Neural progenitor cell (in vitro differentiated cells): ENCODE results near the gene TLN1. TPM values are rescaled to one million over a fixed set of nuclear protein-coding genes. Genes with fewer than 3 reads are reported as not detected.

ENCODE experiments used
- DNase-seq: peaks from one replicate; pipeline ENCODE4 v3.0.0-alpha.2; 2016; ENCODE audit warnings: low spot score
- H2AFZ ChIP-seq: fragments of 200-600 bp; sonication (generic); replicated peaks from 2 replicates; pipeline ENCODE4 v1.6.1; 2016; ENCODE audit warnings: antibody characterized with exemption
- H3F3A ChIP-seq: fragments of 200-600 bp; sonication (generic); 2 replicates; pipeline ENCODE4 v1.6.1; 2016; ENCODE audit warnings: antibody characterized with exemption, low read depth
- H3K27ac ChIP-seq: fragments of 200-600 bp; sonication (generic); 2 replicates; pipeline ENCODE4 v1.5.1; 2016; ENCODE audit warnings: mild to moderate bottlenecking
- H3K27me3 ChIP-seq: fragments of 200-600 bp; sonication (generic); 2 replicates; pipeline ENCODE4 v1.6.1; 2016; ENCODE audit warnings: mild to moderate bottlenecking, moderate library complexity
- H3K36me3 ChIP-seq: fragments of 200-600 bp; sonication (generic); 2 replicates; pipeline ENCODE4 v1.5.1; 2016
- H3K4me1 ChIP-seq: fragments of 200-600 bp; sonication (generic); 2 replicates; pipeline ENCODE4 v1.6.1; 2016; ENCODE audit warnings: mixed run types
- H3K4me2 ChIP-seq: fragments of 200-600 bp; sonication (generic); 2 replicates; pipeline ENCODE4 v1.6.1; 2016
- H3K4me3 ChIP-seq: fragments of 200-600 bp; sonication (generic); 2 replicates; pipeline ENCODE4 v1.5.1; 2016
- H3K79me2 ChIP-seq: fragments of 200-600 bp; sonication (generic); 2 replicates; pipeline ENCODE4 v1.6.1; 2016; ENCODE audit warnings: low read depth
- H3K9ac ChIP-seq: fragments of 200-600 bp; sonication (generic); 2 replicates; pipeline ENCODE4 v1.6.1; 2016
- H3K9me3 ChIP-seq: fragments of 200-600 bp; sonication (generic); 2 replicates; pipeline ENCODE4 v1.5.1; 2016; ENCODE audit warnings: low read depth
- H4K20me1 ChIP-seq: fragments of 200-600 bp; sonication (generic); 2 replicates; pipeline ENCODE4 v1.6.1; 2016; ENCODE audit warnings: low read depth
- H3K27ac Mint-ChIP-seq: 3 replicates; pipeline ENCODE4 v1.8.0; 2021; ENCODE audit warnings: mixed read lengths
- H3K27me3 Mint-ChIP-seq: 2 replicates; pipeline ENCODE4 v1.8.0; 2022; ENCODE audit warnings: low read depth, mild to moderate bottlenecking, inconsistent platforms, moderate library complexity, mixed read lengths; ENCODE audit not compliant: insufficient read depth
- H3K36me3 Mint-ChIP-seq: 3 replicates; pipeline ENCODE4 v1.8.0; 2021; ENCODE audit warnings: mixed read lengths
- H3K4me1 Mint-ChIP-seq: 3 replicates; pipeline ENCODE4 v1.8.0; 2021; ENCODE audit warnings: mixed read lengths
- H3K4me3 Mint-ChIP-seq: 3 replicates; pipeline ENCODE4 v1.8.0; 2021; ENCODE audit warnings: mild to moderate bottlenecking, moderate library complexity, mixed read lengths
- H3K9me3 Mint-ChIP-seq: 3 replicates; pipeline ENCODE4 v1.8.0; 2020; ENCODE audit warnings: mixed read lengths
- CTCF ChIP-seq: fragments of 200-600 bp; sonication (generic); IDR thresholded peaks from 2 replicates; pipeline ENCODE4 v1.5.1; 2017; ENCODE audit warnings: antibody characterized with exemption, mild to moderate bottlenecking
- EZH2 ChIP-seq: fragments of 200-600 bp; sonication (generic); IDR thresholded peaks from 2 replicates; pipeline ENCODE4 v1.6.1; 2017; ENCODE audit warnings: antibody characterized with exemption, mild to moderate bottlenecking, moderate library complexity
- EZH2phosphoT487 ChIP-seq: fragments of 200-600 bp; sonication (generic); IDR thresholded peaks from 2 replicates; pipeline ENCODE4 v1.6.1; 2017; ENCODE audit warnings: antibody characterized with exemption
- total RNA-seq: library from RNA; depleted of rRNA; stranded (reverse); fragments of >200 nt; gene quantifications from 2 replicates; pipeline ENCODE4 v1.2.3, GENCODE V29; 2015; ENCODE audit warnings: low replicate concordance

TLN1 gene
- total RNA-seq, 1 donor from 2014 or later: 36.7 TPM

GRCh38 chr9:35705372-35705771 lies 26.6 kb downstream of the TLN1 start:
- Mint-ChIP-seq H3K9me3 (no peaks in the 10 kb centered on the region), H3K4me3 (no peak overlapping the region), H3K36me3 (peaks cover 34% of the 10 kb centered on the region), H3K4me1 (no peaks in the 10 kb centered on the region), H3K27me3 (peaks cover 4% of the 10 kb centered on the region), H3K27ac (no peak overlapping the region)
- Histone ChIP-seq H4K20me1 (no peaks in the 10 kb centered on the region), H3F3A (no peaks in the 10 kb centered on the region), H3K27ac (no peak overlapping the region), H3K27me3 (no peaks in the 10 kb centered on the region), H3K4me2 (no peak overlapping the region), H3K4me3 (no peak overlapping the region), H3K36me3 (no peaks in the 10 kb centered on the region), H3K9ac (no peak overlapping the region), H2AFZ (no peak overlapping the region), H3K79me2 (no peaks in the 10 kb centered on the region), H3K9me3 (no peaks in the 10 kb centered on the region), H3K4me1 (no peaks in the 10 kb centered on the region)
- TF ChIP-seq EZH2: no peak
- TF ChIP-seq CTCF: no peak
- TF ChIP-seq EZH2phosphoT487: no peak
- no peak for DNase-seq

- H3K4me2 ChIP-seq: no peak overlapping the region
- H3K27me3 ChIP-seq: no peaks in the 10 kb centered on the region
- H3K27ac Mint-ChIP-seq: no peak overlapping the region
- H3K27ac ChIP-seq: no peak overlapping the region
- no peaks in the 10 kb centered on the region for H3K79me2 ChIP-seq
- peaks cover 31% of the 10 kb centered on the region for H3K36me3 Mint-ChIP-seq
- H3K9me3 ChIP-seq: no peaks in the 10 kb centered on the region
- H3F3A ChIP-seq: no peaks in the 10 kb centered on the region
- no peaks in the 10 kb centered on the region for H3K36me3 ChIP-seq
- H2AFZ ChIP-seq: no peak overlapping the region
- H3K4me3 ChIP-seq: no peak overlapping the region
- no peak overlapping the region for H3K4me3 Mint-ChIP-seq
- TF ChIP-seq CTCF (no peak), EZH2 (no peak), EZH2phosphoT487 (no peak)
- no peaks in the 10 kb centered on the region for H3K9me3 Mint-ChIP-seq
- H3K9ac ChIP-seq: no peak overlapping the region
- H3K4me1 ChIP-seq: no peaks in the 10 kb centered on the region
- H4K20me1 ChIP-seq: no peaks in the 10 kb centered on the region
- DNase-seq: no peak
- no peaks in the 10 kb centered on the region for H3K4me1 Mint-ChIP-seq
- peaks cover 4% of the 10 kb centered on the region for H3K27me3 Mint-ChIP-seq
Measured at GRCh38 chr9:35703906-35704672, 27.9 kb downstream of the TLN1 start.

DNA sequence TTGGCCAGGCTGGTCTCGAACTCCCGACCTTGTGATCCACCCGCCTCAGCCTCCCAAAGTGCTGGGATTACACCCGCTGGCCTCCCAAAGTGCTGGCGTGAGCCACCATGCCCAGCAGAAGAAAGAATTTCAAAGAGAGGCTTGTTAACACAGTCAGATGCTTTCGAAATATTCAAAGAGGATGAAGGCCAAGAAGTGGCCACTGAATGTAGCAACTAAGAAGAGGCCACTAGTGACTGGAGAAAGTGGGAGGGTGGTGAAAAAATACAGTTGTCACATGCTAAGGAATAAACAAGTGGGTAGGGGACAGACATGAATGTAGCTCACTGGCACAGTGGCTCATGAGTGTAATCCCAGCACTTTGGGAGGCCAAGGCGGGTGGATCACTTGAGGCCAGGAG lies 29.3 kb downstream of the TLN1 start:
- no peak for DNase-seq
- no peak overlapping the region for H3K4me3 Mint-ChIP-seq
- H3K4me1 Mint-ChIP-seq: no peaks in the 10 kb centered on the region
- no peaks in the 10 kb centered on the region for H3K79me2 ChIP-seq
- no peak overlapping the region for H3K27ac ChIP-seq
- H3K36me3 ChIP-seq: no peaks in the 10 kb centered on the region
- H3K27me3 Mint-ChIP-seq: peaks cover 4% of the 10 kb centered on the region
- no peaks in the 10 kb centered on the region for H4K20me1 ChIP-seq
- no peaks in the 10 kb centered on the region for H3F3A ChIP-seq
- H3K36me3 Mint-ChIP-seq: peaks cover 33% of the 10 kb centered on the region
- H3K4me1 ChIP-seq: no peaks in the 10 kb centered on the region
- no peak overlapping the region for H2AFZ ChIP-seq
- TF ChIP-seq EZH2 (no peak), EZH2phosphoT487 (no peak), CTCF (no peak)
- H3K4me2 ChIP-seq: no peak overlapping the region
- no peaks in the 10 kb centered on the region for H3K9me3 ChIP-seq
- H3K27me3 ChIP-seq: no peaks in the 10 kb centered on the region
- H3K4me3 ChIP-seq: no peak overlapping the region
- H3K9me3 Mint-ChIP-seq: no peaks in the 10 kb centered on the region
- H3K9ac ChIP-seq: no peak overlapping the region
- no peak overlapping the region for H3K27ac Mint-ChIP-seq
